Endothelial cell of umbilical vein (primary cell): ENCODE results near the gene SHC4. TPM values are rescaled to one million over a fixed set of nuclear protein-coding genes. Genes with fewer than 3 reads are reported as not detected.

Experiments used
- BruUV-seq: library from RNA; stranded (reverse); fragments of 400-500 nt; replicated peaks from 2 replicates; lab custom pipeline; 2021; lab: Mats Ljungman, UMichigan
- CTCF ChIA-PET: fragments of 300-600, 350-600 bp; sonication (Branson Sonifier 250); formaldehyde crosslinking; loops from one replicate; lab custom pipeline; 2021; ENCODE audit warnings: antibody characterized with exemption, inconsistent platforms; lab: Charles Lee
- POLR2A ChIA-PET: fragments of 300-600, 350-600 bp; sonication (Branson Sonifier 250); formaldehyde crosslinking; loops from one replicate; lab custom pipeline; 2021; ENCODE audit warnings: antibody characterized with exemption, inconsistent platforms; lab: Charles Lee
- DNase-seq: peaks from one replicate; pipeline ENCODE4 v3.0.0-alpha.2; 2011; ENCODE audit warnings: low read depth, low spot score
- FAIRE-seq: peaks from 2 replicates; lab custom pipeline; 2011; peaks lifted over from hg19 to GRCh38; lab: Jason Lieb, UNC
- H2AFZ ChIP-seq: 2 replicates; pipeline ENCODE4 v1.6.0; 2012; ENCODE audit warnings: low read depth, low read length, control low read depth, inconsistent platforms
- H3K27ac ChIP-seq: 2 replicates; pipeline ENCODE4 v1.5.1; 2011; ENCODE audit warnings: low read depth, mild to moderate bottlenecking, control low read depth, low read length, moderate library complexity; ENCODE audit not compliant: insufficient read depth
- H3K27me3 ChIP-seq, 2 experiments: 2 replicates each; pipeline versions ENCODE4 v1.6.0 to v1.6.1; 2011; ENCODE audit warnings: low read length in 2 of 2, mixed read lengths in 1 of 2; ENCODE audit not compliant: control insufficient read depth in 2 of 2, insufficient read depth in 2 of 2
- H3K36me3 ChIP-seq, 2 experiments: 2 replicates in 1 of 2; 3 replicates in 1 of 2; pipeline ENCODE4 v1.5.1; 2011; ENCODE audit warnings: low read length in 2 of 2, mild to moderate bottlenecking in 1 of 2, moderate library complexity in 1 of 2; ENCODE audit not compliant: control insufficient read depth in 2 of 2, insufficient read depth in 2 of 2; ENCODE audit errors: extremely low read depth in 1 of 2
- H3K4me1 ChIP-seq: 3 replicates; pipeline ENCODE4 v1.5.1; 2011; ENCODE audit warnings: mild to moderate bottlenecking, low read length; ENCODE audit not compliant: control insufficient read depth, insufficient read depth; ENCODE audit errors: extremely low read depth
- H3K4me2 ChIP-seq: 2 replicates; pipeline ENCODE4 v1.6.1; 2011; ENCODE audit warnings: low read length, control low read depth, mixed read lengths; ENCODE audit not compliant: insufficient read depth
- H3K4me3 ChIP-seq, 3 experiments: fragments of 200-600 bp in 1 of 3; sonication (generic), shearing (Covaris generic) in 1 of 3; replicated peaks in 1 of 3; 2 replicates each; pipeline ENCODE4 v1.5.1; 2011 to 2016; ENCODE audit warnings: control low read depth in 3 of 3, low read length in 3 of 3, mild to moderate bottlenecking in 2 of 3, inconsistent platforms in 1 of 3, low read depth in 1 of 3, moderate library complexity in 1 of 3; ENCODE audit not compliant: insufficient read depth in 1 of 3
- H3K79me2 ChIP-seq: 2 replicates; pipeline ENCODE4 v1.6.0; 2012; ENCODE audit warnings: low read length, inconsistent platforms; ENCODE audit not compliant: control insufficient read depth, insufficient read depth
- H3K9ac ChIP-seq: replicated peaks from 2 replicates; pipeline ENCODE3; 2011; ENCODE audit warnings: low read length, control low read depth; ENCODE audit not compliant: insufficient read depth; ENCODE audit errors: extremely low read depth
- H3K9me1 ChIP-seq: replicated peaks from 3 replicates; pipeline ENCODE4 v1.6.0; 2011; ENCODE audit warnings: mild to moderate bottlenecking, low read length; ENCODE audit not compliant: control insufficient read depth, insufficient read depth; ENCODE audit errors: extremely low read depth
- H3K9me3 ChIP-seq: replicated peaks from 2 replicates; pipeline ENCODE4 v1.5.1; 2012; ENCODE audit warnings: low read length, inconsistent platforms; ENCODE audit not compliant: control insufficient read depth, insufficient read depth
- H4K20me1 ChIP-seq: replicated peaks from 2 replicates; pipeline ENCODE3; 2011; ENCODE audit warnings: mild to moderate bottlenecking, low read length; ENCODE audit not compliant: control insufficient read depth, insufficient read depth; ENCODE audit errors: extremely low read depth
- CTCF ChIP-seq, 2 donors: IDR thresholded peaks; 1 replicate in 1 of 2; 2 replicates in 1 of 2; pipeline ENCODE4 v1.5.1; 2011; ENCODE audit warnings: low read length in 2 of 2, mild to moderate bottlenecking in 2 of 2, moderate library complexity in 2 of 2, control low read depth in 1 of 2, inconsistent platforms in 1 of 2, low read depth in 1 of 2; ENCODE audit not compliant: insufficient read depth in 1 of 2; ENCODE audit errors: extremely low read depth in 1 of 2
- FOS ChIP-seq: IDR thresholded peaks from 2 replicates; pipeline ENCODE4 v1.6.1; 2011; ENCODE audit warnings: mild to moderate bottlenecking, low read length, moderate library complexity, borderline replicate concordance; ENCODE audit not compliant: insufficient read depth
- GATA2 ChIP-seq: IDR thresholded peaks from 2 replicates; pipeline ENCODE4 v1.7.0; 2011; ENCODE audit warnings: low read depth, mild to moderate bottlenecking, moderate library complexity, mixed read lengths, low read length; ENCODE audit not compliant: insufficient read length, insufficient read depth
- MAX ChIP-seq: IDR thresholded peaks from 2 replicates; pipeline ENCODE4 v1.6.1; 2011; ENCODE audit not compliant: insufficient read depth, insufficient read length
- MYC ChIP-seq: IDR thresholded peaks from one replicate; pipeline ENCODE4 v1.6.1; 2011; ENCODE audit warnings: mild to moderate bottlenecking, low read depth, low read length
- POLR2A ChIP-seq: IDR thresholded peaks from 2 replicates; pipeline ENCODE4 v1.6.1; 2012; ENCODE audit warnings: low read depth, mild to moderate bottlenecking, control low read depth, low read length
- dilution Hi-C: fragments of 300-500 bp; cut with MboI; formaldehyde crosslinking; loops from one replicate; pipeline ENCODE4 v1.15.0; 2019; ENCODE audit warnings: low sequenced_read_pairs; ENCODE audit not compliant: extremely low pct_ligation_motif_present
- intact Hi-C: fragments of 100-400 bp; cut with micrococcal nuclease; formaldehyde crosslinking; loops from one replicate; pipeline ENCODE4 v1.10.0; 2022
- polyA plus RNA-seq, 4 experiments: library from polyadenylated mRNA; depleted of rRNA in 3 of 4; stranded (reverse) in 3 of 4; unstranded in 1 of 4; fragments of >200 nt; gene quantifications; 2 replicates each; pipeline versions ENCODE4 v1.2.1 to v1.2.3, GENCODE V29; 2011 to 2012; ENCODE audit warnings: missing spikeins in 1 of 4
- total RNA-seq: library from RNA; stranded (reverse); gene quantifications from 2 replicates; pipeline ENCODE4 v1.2.3, GENCODE V29; 2021

Gene SHC4
- total and polyA plus RNA-seq, 2 donors (not counting 3 experiments of a cell fraction or from before 2014, with no cell fraction given) = 0.20 TPM; not detected in 1

- Histone ChIP-seq H4K20me1 (no peaks in the 10 kb centered on the region), H3K4me1 (no peaks in the 10 kb centered on the region), H2AFZ (no peak overlapping the region), H3K79me2 (no peaks in the 10 kb centered on the region), H3K4me3 (no peak overlapping the region), H3K9me3 (no peaks in the 10 kb centered on the region), H3K27me3 (no peaks in the 10 kb centered on the region), H3K9me1 (no peaks in the 10 kb centered on the region), H3K9ac (no peak overlapping the region), H3K27ac (no peak overlapping the region), H3K36me3 (no peaks in the 10 kb centered on the region), H3K4me2 (no peak overlapping the region)
- DNase-seq (no peak), FAIRE-seq (no peak)
- dilution Hi-C loops (no loop called here), intact Hi-C loops (loop anchor here (5.0 kb wide), 1 partner anchor 521 kb away; no protein-coding TSS in a partner anchor)
- ChIA-PET CTCF (interaction anchor here (1.0 to 10.8 kb wide), 9 partner anchors 10 to 1287 kb away, joined by 3 to 181 read pairs (median 5); partner anchors contain the start of gene FGF7), POLR2A (no interaction called here)
- TF ChIP-seq MYC = no peak
- TF ChIP-seq FOS = no peak
- TF ChIP-seq CTCF (IDR thresholded peaks at IDR 0.05; ENCODE audit: extremely low read depth in 1 of 2, insufficient read depth in 1 of 2, low read depth in 1 of 2, low read length in 2 of 2) = no peak
- no peak for TF ChIP-seq MAX
- no peak for TF ChIP-seq GATA2
- no peak for TF ChIP-seq POLR2A
- no TSS peak for BruUV-seq
These were observed 105.3 kb downstream of the SHC4 start for GRCh38 chr15:48858401-48858800.
